Calu3 (cell line): ENCODE data around the gene ARMC10. TPM values are rescaled to one million over a fixed set of nuclear protein-coding genes. Genes with fewer than 3 reads are reported as not detected.

Experiments
- BruUV-seq: library from RNA; stranded (reverse); fragments of 400-500 nt; replicated peaks from 2 replicates; lab custom pipeline; 2021; lab: Mats Ljungman, UMichigan
- CTCF ChIA-PET: fragments of 300-600 bp; sonication (Branson Sonifier 250); formaldehyde crosslinking; loops from one replicate; lab custom pipeline; 2022; ENCODE audit warnings: antibody characterized with exemption; lab: Charles Lee
- DNase-seq: peaks from one replicate; pipeline ENCODE4 v3.0.0; 2022
- H3K27ac Mint-ChIP-seq: one replicate; pipeline ENCODE4 v1.8.0; 2022; ENCODE audit warnings: mixed read lengths; ENCODE audit not compliant: unreplicated experiment
- H3K27me3 Mint-ChIP-seq: one replicate; pipeline ENCODE4 v1.8.0; 2022; ENCODE audit warnings: mixed read lengths; ENCODE audit not compliant: unreplicated experiment
- H3K36me3 Mint-ChIP-seq: one replicate; pipeline ENCODE4 v1.8.0; 2022; ENCODE audit warnings: mild to moderate bottlenecking, moderate library complexity, mixed read lengths; ENCODE audit not compliant: insufficient read depth, unreplicated experiment
- H3K4me1 Mint-ChIP-seq: one replicate; pipeline ENCODE4 v1.8.0; 2022; ENCODE audit warnings: mild to moderate bottlenecking, low read depth, mixed read lengths; ENCODE audit not compliant: unreplicated experiment
- H3K4me3 Mint-ChIP-seq: one replicate; pipeline ENCODE4 v1.8.0; 2022; ENCODE audit warnings: mild to moderate bottlenecking, low read depth, moderate library complexity, mixed read lengths; ENCODE audit not compliant: unreplicated experiment
- H3K9me3 Mint-ChIP-seq: one replicate; pipeline ENCODE4 v1.8.0; 2022; ENCODE audit warnings: low read depth, mixed read lengths; ENCODE audit not compliant: unreplicated experiment
- CTCF ChIP-seq: fragments of 200-600 bp; IDR thresholded peaks from one replicate; pipeline ENCODE4 v1.8.0; 2022; ENCODE audit warnings: antibody characterized with exemption; ENCODE audit not compliant: unreplicated experiment
- intact Hi-C: fragments of 100-400 bp; cut with micrococcal nuclease; formaldehyde crosslinking; loops from one replicate; pipeline ENCODE4 v1.10.0; 2022; ENCODE audit not compliant: unreplicated experiment
- total RNA-seq: library from RNA; stranded (reverse); gene quantifications from 2 replicates; pipeline ENCODE4 v1.2.3, GENCODE V29; 2022

ARMC10 gene
- total RNA-seq, 1 experiment from 2014 or later, result 41.0 TPM

GRCh38 chr7:103140061-103140460, 65.1 kb downstream of the ARMC10 start:
- no peaks in the 10 kb centered on the region for H3K9me3 Mint-ChIP-seq
- no peak overlapping the region for H3K27ac Mint-ChIP-seq
- CTCF ChIA-PET, result no interaction called here
- intact Hi-C loops, result no loop called here
- no peaks in the 10 kb centered on the region for H3K27me3 Mint-ChIP-seq
- no TSS peak for BruUV-seq
- no peak for DNase-seq
- H3K4me3 Mint-ChIP-seq, result no peak overlapping the region
- peaks cover 9% of the 10 kb centered on the region for H3K36me3 Mint-ChIP-seq
- no peak for TF ChIP-seq CTCF
- peaks cover 20% of the 10 kb centered on the region for H3K4me1 Mint-ChIP-seq

- DNase-seq, result no peak
- H3K4me3 Mint-ChIP-seq, result no peak overlapping the region
- no peaks in the 10 kb centered on the region for H3K9me3 Mint-ChIP-seq
- no TSS peak for BruUV-seq
- H3K27ac Mint-ChIP-seq, result no peak overlapping the region
- no peak for TF ChIP-seq CTCF
- peaks cover 9% of the 10 kb centered on the region for H3K36me3 Mint-ChIP-seq
- no peaks in the 10 kb centered on the region for H3K27me3 Mint-ChIP-seq
- CTCF ChIA-PET, result no interaction called here
- intact Hi-C loops, result no loop called here
- H3K4me1 Mint-ChIP-seq, result peaks cover 20% of the 10 kb centered on the region
Observed at GRCh38 chr7:103140685-103141084, 65.7 kb downstream of the ARMC10 start.

- intact Hi-C loops, result no loop called here
- no peak for DNase-seq
- H3K4me3 Mint-ChIP-seq, result no peak overlapping the region
- no peaks in the 10 kb centered on the region for H3K9me3 Mint-ChIP-seq
- BruUV-seq, result no TSS peak
- H3K36me3 Mint-ChIP-seq, result peaks cover 9% of the 10 kb centered on the region
- H3K4me1 Mint-ChIP-seq, result peaks cover 25% of the 10 kb centered on the region
- no peak overlapping the region for H3K27ac Mint-ChIP-seq
- no peak for TF ChIP-seq CTCF
- no peaks in the 10 kb centered on the region for H3K27me3 Mint-ChIP-seq
- CTCF ChIA-PET, result no interaction called here
Observed at GRCh38 chr7:103141753-103142404, 66.9 kb downstream of the ARMC10 start.

- Mint-ChIP-seq H3K36me3 (peaks cover 15% of the 10 kb centered on the region), H3K9me3 (no peaks in the 10 kb centered on the region), H3K27me3 (no peaks in the 10 kb centered on the region), H3K4me3 (no peak overlapping the region), H3K4me1 (peaks cover 25% of the 10 kb centered on the region), H3K27ac (no peak overlapping the region)
- DNase-seq, result no peak
- CTCF ChIA-PET, result no interaction called here
- no TSS peak for BruUV-seq
- no peak for TF ChIP-seq CTCF
- intact Hi-C loops, result no loop called here
Observed at GRCh38 chr7:103142494-103142893, 67.6 kb downstream of the ARMC10 start.
